GM12878 (cell line): ENCODE measurements around the gene THBS1. TPM values are rescaled to one million over a fixed set of nuclear protein-coding genes. Genes with fewer than 3 reads are reported as not detected.

Experiments used
- ATAC-seq: fragments of 200-7000 bp; cut with Tn5 transposase; 3 replicates; pipeline ENCODE4 v1.9.1; 2020; ENCODE audit warnings: mild to moderate bottlenecking, moderate library complexity
- BruUV-seq: library from RNA; stranded (reverse); fragments of 400-500 nt; replicated peaks from 2 replicates; lab custom pipeline; 2021; lab: Mats Ljungman, UMichigan
- CTCF ChIA-PET: fragments of 300-600 bp; sonication (Branson Sonifier 250); formaldehyde crosslinking; extraction: SDS; loops from one replicate; lab custom pipeline; 2021; ENCODE audit warnings: inconsistent platforms; lab: Yijun Ruan, JAX
- POLR2A ChIA-PET: fragments of 350-600 bp; formaldehyde crosslinking; extraction: SDS; loops from one replicate; lab custom pipeline; 2021; ENCODE audit warnings: inconsistent platforms; lab: Charles Lee
- RAD21 ChIA-PET: fragments of 300-600 bp; sonication (Branson Sonifier 250); formaldehyde crosslinking; loops from one replicate; lab custom pipeline; 2023; ENCODE audit warnings: antibody characterized with exemption; ENCODE audit not compliant: unreplicated experiment; lab: Charles Lee
- SMC1A ChIA-PET: fragments of 300-600 bp; sonication (Branson Sonifier 250); formaldehyde crosslinking; loops from one replicate; lab custom pipeline; 2023; ENCODE audit not compliant: unreplicated experiment, uncharacterized antibody; lab: Charles Lee
- DNase-seq: peaks from one replicate; pipeline ENCODE4 v3.0.0-alpha.2; 2011; ENCODE audit warnings: low read depth, low spot score
- FAIRE-seq: peaks from 3 replicates; lab custom pipeline; 2011; peaks lifted over from hg19 to GRCh38; lab: Jason Lieb, UNC
- H2AFZ ChIP-seq: 2 replicates; pipeline ENCODE4 v1.6.0; 2011; ENCODE audit warnings: low read depth, low read length, control low read depth; ENCODE audit not compliant: control insufficient read depth
- H3K27ac ChIP-seq: 2 replicates; pipeline ENCODE4 v1.5.1; 2011; ENCODE audit warnings: control low read depth; ENCODE audit not compliant: control insufficient read depth, insufficient read depth
- H3K27me3 ChIP-seq, 2 experiments: replicated peaks in 1 of 2; 2 replicates each; pipeline versions ENCODE4 v1.6.0 to v1.6.1; 2011; ENCODE audit warnings: low read length in 1 of 2; ENCODE audit not compliant: control insufficient read depth in 2 of 2, insufficient read depth in 2 of 2
- H3K36me3 ChIP-seq, 2 experiments: 2 replicates each; pipeline ENCODE4 v1.5.1; 2011; ENCODE audit warnings: low read length in 1 of 2; ENCODE audit not compliant: control insufficient read depth in 2 of 2, insufficient read depth in 2 of 2
- H3K4me1 ChIP-seq: 2 replicates; pipeline ENCODE4 v1.6.1; 2011; ENCODE audit warnings: mild to moderate bottlenecking, low read length, moderate library complexity, mixed read lengths; ENCODE audit not compliant: control insufficient read depth, insufficient read depth
- H3K4me2 ChIP-seq: 2 replicates; pipeline ENCODE4 v1.6.0; 2011; ENCODE audit warnings: control low read depth; ENCODE audit not compliant: control insufficient read depth, insufficient read depth
- H3K4me3 ChIP-seq: fragments of 200-600 bp; sonication (generic); 2 replicates; pipeline ENCODE4 v1.5.1; 2016
- H3K79me2 ChIP-seq: 2 replicates; pipeline ENCODE4 v1.6.0; 2011; ENCODE audit warnings: low read length; ENCODE audit not compliant: control insufficient read depth, insufficient read depth
- H3K9ac ChIP-seq: 2 replicates; pipeline ENCODE4 v1.8.0; 2011; ENCODE audit warnings: low read length, control low read depth, mixed read lengths; ENCODE audit not compliant: control insufficient read depth, insufficient read depth
- H3K9me3 ChIP-seq: replicated peaks from 3 replicates; pipeline ENCODE4 v1.5.1; 2011; ENCODE audit warnings: mild to moderate bottlenecking, low read length; ENCODE audit not compliant: control insufficient read depth, insufficient read depth
- H4K20me1 ChIP-seq: 2 replicates; pipeline ENCODE4 v1.6.0; 2011; ENCODE audit not compliant: control insufficient read depth, insufficient read depth
- ASH2L ChIP-seq: fragments of 300-600, 200-600 bp; sonication (generic); IDR thresholded peaks from 2 replicates; pipeline ENCODE4 v1.6.1; 2017; ENCODE audit warnings: low read depth, mild to moderate bottlenecking, borderline replicate concordance
- BHLHE40 ChIP-seq, 2 experiments: fragments of 450-650 bp in 1 of 2; IDR thresholded peaks; 2 replicates each; pipeline ENCODE4 v1.6.1; 2011 to 2017; ENCODE audit warnings: low read depth in 2 of 2, borderline replicate concordance in 1 of 2, improper control_type of control experiment in 1 of 2, low read length in 1 of 2, mild to moderate bottlenecking in 1 of 2
- CREM ChIP-seq: IDR thresholded peaks from 2 replicates; pipeline ENCODE4 v1.6.1; 2014; ENCODE audit warnings: antibody characterized with exemption, low read depth
- EED ChIP-seq: sonication (generic); IDR thresholded peaks from 2 replicates; pipeline ENCODE4 v1.6.1; 2016; ENCODE audit warnings: antibody characterized with exemption, low read depth
- FOXM1 ChIP-seq: IDR thresholded peaks from 2 replicates; pipeline ENCODE4 v1.6.1; 2012; ENCODE audit warnings: low read depth, mild to moderate bottlenecking, inconsistent platforms, low read length, moderate library complexity
- KDM1A ChIP-seq: fragments of 200-600 bp; sonication (generic); IDR thresholded peaks from 2 replicates; pipeline ENCODE4 v1.6.1; 2016; ENCODE audit warnings: borderline replicate concordance
- MYB ChIP-seq: fragments of 150-350 bp; IDR thresholded peaks from 2 replicates; pipeline ENCODE4 v1.6.1; 2014; ENCODE audit warnings: mild to moderate bottlenecking, low read depth, low read length, borderline replicate concordance
- NFXL1 ChIP-seq: fragments of 450-650 bp; IDR thresholded peaks from 2 replicates; pipeline ENCODE4 v1.6.1; 2017; ENCODE audit warnings: antibody characterized with exemption, mild to moderate bottlenecking, borderline replicate concordance
- RB1 ChIP-seq: fragments of 450-650 bp; formaldehyde crosslinking; IDR thresholded peaks from 2 replicates; pipeline ENCODE4 v1.6.1; 2017; ENCODE audit warnings: mild to moderate bottlenecking, borderline replicate concordance
- RCOR1 ChIP-seq: conservative IDR thresholded peaks from 2 replicates; pipeline ENCODE4 v1.6.1; 2012; ENCODE audit warnings: low read depth, low read length, improper control_type of control experiment
- RUNX3 ChIP-seq: IDR thresholded peaks from 2 replicates; pipeline ENCODE4 v1.6.1; 2012; ENCODE audit warnings: low read length, inconsistent platforms
- ZNF384 ChIP-seq: IDR thresholded peaks from 2 replicates; pipeline ENCODE4 v1.6.1; 2012; ENCODE audit warnings: low read depth, mild to moderate bottlenecking, low read length, improper control_type of control experiment, borderline replicate concordance
- ZNF687 ChIP-seq: fragments of 450-650 bp; IDR thresholded peaks from 2 replicates; pipeline ENCODE4 v1.6.1; 2017; ENCODE audit warnings: mild to moderate bottlenecking, moderate library complexity
- WGBS: methylation state at CpG from one replicate; pipeline ENCODE4 v1.1.6; 2016; ENCODE audit warnings: low lambda C conversion rate; ENCODE audit not compliant: insufficient replicate concordance, insufficient coverage; ENCODE audit errors: missing lambda C conversion rate; 5-methylcytosine and 5-hydroxymethylcytosine counted together
- in situ Hi-C: fragments of 300-500 bp; cut with MboI; formaldehyde crosslinking; loops from 9 replicates; pipeline ENCODE4 v1.14.3; 2018; ENCODE audit warnings: mixed read lengths
- intact Hi-C: fragments of 100-400 bp; cut with micrococcal nuclease; formaldehyde crosslinking; loops from one replicate; pipeline ENCODE4 v1.14.2; 2022; ENCODE audit not compliant: unreplicated experiment
- polyA plus RNA-seq, 11 experiments: library from polyadenylated mRNA; depleted of rRNA in 4 of 11; unstranded in 6 of 11; stranded (reverse) in 5 of 11; fragments of >200 nt; fragmentation: Nextera tagmentation in 4 of 11; fragmentation: Illumina TruSeq in 1 of 11; extraction: Ambion mirVana in 4 of 11; extraction: Trizol in 1 of 11; gene quantifications; 1 replicate in 1 of 11; 2 replicates in 10 of 11; pipeline versions ENCODE4 v1.2.1 to v1.2.3, GENCODE V29; 2011 to 2016; ENCODE audit warnings: inconsistent platforms in 2 of 11, missing spikeins in 2 of 11, low read depth in 1 of 11
- total RNA-seq, 4 experiments: library from RNA; depleted of rRNA in 3 of 4; stranded (reverse); fragments of >200 nt in 3 of 4; fragmentation: Illumina TruSeq in 1 of 4; extraction: Trizol in 1 of 4; gene quantifications; 2 replicates each; pipeline versions ENCODE4 v1.2.1 to v1.2.3, GENCODE V29; 2013 to 2021
- TF ChIP-seq, protein P1 (sequence below): fragments of 450-650 bp; formaldehyde crosslinking; IDR thresholded peaks from 2 replicates; pipeline ENCODE4 v1.4.0; 2022; ENCODE audit warnings: mild to moderate bottlenecking, moderate library complexity
- TF ChIP-seq, protein P2 (sequence below): fragments of 450-650 bp; IDR thresholded peaks from 2 replicates; pipeline ENCODE4 v1.6.1; 2016; ENCODE audit warnings: mild to moderate bottlenecking

Gene THBS1
- total and polyA plus RNA-seq, 10 of the 15 experiments (the other 5 are each of a cell fraction or from before 2014, with no cell fraction given), result under 0.01 to 1.5 (median 0.23) TPM; not detected in 3

DNA sequence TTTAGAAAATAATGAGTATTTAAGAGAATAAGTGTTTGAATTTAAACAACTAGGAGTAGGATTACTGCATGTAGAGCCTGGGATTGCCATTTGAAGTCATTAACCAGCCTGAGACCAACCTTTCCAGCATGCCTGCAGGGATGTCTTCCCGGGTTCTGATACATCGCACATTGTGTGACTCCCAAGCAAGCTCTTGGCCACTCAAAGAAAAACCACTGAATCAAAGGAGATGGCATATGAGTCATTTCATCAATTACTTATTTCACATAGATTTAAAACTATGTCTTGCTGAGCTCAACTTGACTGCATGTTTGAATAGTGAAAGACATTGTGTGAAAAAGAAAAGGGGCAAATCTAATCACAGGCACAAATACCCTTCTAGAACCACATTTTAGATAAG lies 15.0 kb upstream of the THBS1 start:
- ChIA-PET POLR2A (no interaction called here), CTCF (interaction anchor here (1.4 kb wide), 1 partner anchor 14 kb away, joined by 5 read pairs; no protein-coding TSS in a partner anchor), RAD21 (no interaction called here), SMC1A (no interaction called here)
- 54% methylated on average over 2 of the region's 2 CpGs for WGBS
- H3K4me3 ChIP-seq, result no peak overlapping the region
- no peaks in the 10 kb centered on the region for H3K27me3 ChIP-seq
- FAIRE-seq (no peak), ATAC-seq (no peak), DNase-seq (no peak)
- H3K79me2 ChIP-seq, result no peaks in the 10 kb centered on the region
- H4K20me1 ChIP-seq, result no peaks in the 10 kb centered on the region
- H3K4me1 ChIP-seq, result no peaks in the 10 kb centered on the region
- BruUV-seq, result no TSS peak
- no peak overlapping the region for H2AFZ ChIP-seq
- H3K36me3 ChIP-seq, result no peaks in the 10 kb centered on the region
- H3K27ac ChIP-seq, result no peak overlapping the region
- H3K9ac ChIP-seq, result no peak overlapping the region
- no peaks in the 10 kb centered on the region for H3K9me3 ChIP-seq
- in situ Hi-C loops, result no loop called here
- intact Hi-C loops, result no loop called here
- no peak overlapping the region for H3K4me2 ChIP-seq
- TF ChIP-seq KDM1A (no peak), RUNX3 (no peak), NFXL1 (no peak), FOXM1 (no peak), ASH2L (no peak), ZNF384 (no peak), EED (no peak), ZNF687 (no peak), BHLHE40 (IDR thresholded peaks at IDR 0.05; ENCODE audit: borderline replicate concordance in 1 of 2, low read depth in 2 of 2, low read length in 1 of 2) (no peak), CREM (no peak), MYB (no peak), RB1 (no peak), RCOR1 (no peak)
- TF ChIP-seq, protein P1, sequence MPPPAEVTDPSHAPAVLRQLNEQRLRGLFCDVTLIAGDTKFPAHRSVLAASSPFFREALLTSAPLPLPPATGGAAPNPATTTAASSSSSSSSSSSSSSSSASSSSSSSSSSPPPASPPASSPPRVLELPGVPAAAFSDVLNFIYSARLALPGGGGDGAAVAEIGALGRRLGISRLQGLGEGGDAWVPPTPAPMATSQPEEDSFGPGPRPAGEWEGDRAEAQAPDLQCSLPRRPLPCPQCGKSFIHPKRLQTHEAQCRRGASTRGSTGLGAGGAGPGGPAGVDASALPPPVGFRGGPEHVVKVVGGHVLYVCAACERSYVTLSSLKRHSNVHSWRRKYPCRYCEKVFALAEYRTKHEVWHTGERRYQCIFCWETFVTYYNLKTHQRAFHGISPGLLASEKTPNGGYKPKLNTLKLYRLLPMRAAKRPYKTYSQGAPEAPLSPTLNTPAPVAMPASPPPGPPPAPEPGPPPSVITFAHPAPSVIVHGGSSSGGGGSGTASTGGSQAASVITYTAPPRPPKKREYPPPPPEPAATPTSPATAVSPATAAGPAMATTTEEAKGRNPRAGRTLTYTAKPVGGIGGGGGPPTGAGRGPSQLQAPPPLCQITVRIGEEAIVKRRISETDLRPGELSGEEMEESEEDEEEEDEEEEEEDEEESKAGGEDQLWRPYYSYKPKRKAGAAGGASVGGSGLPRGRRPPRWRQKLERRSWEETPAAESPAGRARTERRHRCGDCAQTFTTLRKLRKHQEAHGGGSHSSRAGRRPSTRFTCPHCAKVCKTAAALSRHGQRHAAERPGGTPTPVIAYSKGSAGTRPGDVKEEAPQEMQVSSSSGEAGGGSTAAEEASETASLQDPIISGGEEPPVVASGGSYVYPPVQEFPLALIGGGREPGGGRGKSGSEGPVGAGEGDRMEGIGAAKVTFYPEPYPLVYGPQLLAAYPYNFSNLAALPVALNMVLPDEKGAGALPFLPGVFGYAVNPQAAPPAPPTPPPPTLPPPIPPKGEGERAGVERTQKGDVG (CRISPR knock-in tag), result no peak
- TF ChIP-seq, protein P2, sequence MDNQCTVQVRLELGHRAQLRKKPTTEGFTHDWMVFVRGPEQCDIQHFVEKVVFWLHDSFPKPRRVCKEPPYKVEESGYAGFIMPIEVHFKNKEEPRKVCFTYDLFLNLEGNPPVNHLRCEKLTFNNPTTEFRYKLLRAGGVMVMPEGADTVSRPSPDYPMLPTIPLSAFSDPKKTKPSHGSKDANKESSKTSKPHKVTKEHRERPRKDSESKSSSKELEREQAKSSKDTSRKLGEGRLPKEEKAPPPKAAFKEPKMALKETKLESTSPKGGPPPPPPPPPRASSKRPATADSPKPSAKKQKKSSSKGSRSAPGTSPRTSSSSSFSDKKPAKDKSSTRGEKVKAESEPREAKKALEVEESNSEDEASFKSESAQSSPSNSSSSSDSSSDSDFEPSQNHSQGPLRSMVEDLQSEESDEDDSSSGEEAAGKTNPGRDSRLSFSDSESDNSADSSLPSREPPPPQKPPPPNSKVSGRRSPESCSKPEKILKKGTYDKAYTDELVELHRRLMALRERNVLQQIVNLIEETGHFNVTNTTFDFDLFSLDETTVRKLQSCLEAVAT, result no peak
